Muscle of arm (tissue), 12 donors: ENCODE results near the gene ATP6V0E2. TPM values are rescaled to one million over a fixed set of nuclear protein-coding genes. Genes with fewer than 3 reads are reported as not detected.
"Not testable (repeated sequence)": the region's sequence is repeated elsewhere in the genome, so short reads cannot be mapped to it uniquely, and the experiment has no call there.

Experiments
- DNase-seq: peaks from one replicate; pipeline ENCODE4 v3.0.0-alpha.2; 2013
- polyA plus RNA-seq, 12 donors: library from polyadenylated mRNA; unstranded; fragments of 120-200 nt; gene quantifications; one replicate each; pipeline ENCODE4 v1.2.1, GENCODE V29; 2013; ENCODE audit not compliant: insufficient read length in 12 of 12

ATP6V0E2 gene
- polyA plus RNA-seq, 12 donors = 6.4 to 34.1 (median 8.7) TPM; not detected in 1

GRCh38 chr7:149926414-149926813 lies 52.6 kb downstream of the ATP6V0E2 start:
- DNase-seq = not testable (repeated sequence)

Other genes with a start within 250 kb of the ATP6V0E2 start
- 10 to 100 TPM in 2 of 12 donors, 1 to 10 TPM in 9, not detected in 1; 4.8 to 15.1 (median 5.8) TPM for gene ZNF467, start 100.4 kb upstream of the ATP6V0E2 start, polyA plus RNA-seq
- gene ZNF862, start 35.6 kb upstream of the ATP6V0E2 start, polyA plus RNA-seq = 10 to 100 TPM in 6 of 12 donors, 1 to 10 TPM in 5, not detected in 1; 7.4 to 24.0 (median 10.6) TPM